Colonic mucosa (tissue), 4 donors: ENCODE results near the gene SLC35C1. TPM values are rescaled to one million over a fixed set of nuclear protein-coding genes. Genes with fewer than 3 reads are reported as not detected.

Source experiments
- DNase-seq: peaks from one replicate; pipeline ENCODE4 v3.0.0-alpha.2; 2020
- H3K27ac ChIP-seq: fragments of 200-600 bp; one replicate; pipeline ENCODE4 v1.8.0; 2021
- H3K27me3 ChIP-seq: fragments of 200-600 bp; one replicate; pipeline ENCODE4 v1.8.0; 2021
- H3K36me3 ChIP-seq: fragments of 200-600 bp; one replicate; pipeline ENCODE4 v1.8.0; 2021
- H3K4me1 ChIP-seq: fragments of 200-600 bp; one replicate; pipeline ENCODE4 v1.8.0; 2021; ENCODE audit warnings: mild to moderate bottlenecking
- H3K4me3 ChIP-seq: fragments of 200-600 bp; one replicate; pipeline ENCODE4 v1.8.0; 2021
- H3K9ac ChIP-seq, 2 donors: one replicate each; pipeline ENCODE4 v1.7.0; 2013; ENCODE audit warnings: control low read depth in 2 of 2, low read depth in 2 of 2, low read length in 2 of 2
- H3K9me3 ChIP-seq: fragments of 200-600 bp; one replicate; pipeline ENCODE4 v1.8.0; 2021
- intact Hi-C: fragments of 100-400 bp; cut with DNase I; formaldehyde crosslinking; loops from one replicate; pipeline ENCODE4 v1.14.1; 2022
- total RNA-seq, 2 donors: library from RNA; stranded (reverse); fragmentation: NEBNext Ultra II Directional in 1 of 2; extraction: Animal tissue kit (Norgen Biotek cat#: 25700) in 1 of 2; gene quantifications; one replicate each; pipeline ENCODE4 v1.2.1, GENCODE V29; 2021
- TF ChIP-seq, protein P1 (sequence below): fragments of 200-600 bp; IDR thresholded peaks from one replicate; pipeline ENCODE4 v1.8.0; 2022; ENCODE audit warnings: antibody characterized with exemption, mild to moderate bottlenecking
- donor health status: healthy.
- donor health status: DM: no; HTN: no; CAD: no.
- donor health status: DM: no; HTN: no; CAD: no.

The SLC35C1 gene
- total RNA-seq, 2 donors from 2014 or later: 37.5 to 45.2 TPM

DNA sequence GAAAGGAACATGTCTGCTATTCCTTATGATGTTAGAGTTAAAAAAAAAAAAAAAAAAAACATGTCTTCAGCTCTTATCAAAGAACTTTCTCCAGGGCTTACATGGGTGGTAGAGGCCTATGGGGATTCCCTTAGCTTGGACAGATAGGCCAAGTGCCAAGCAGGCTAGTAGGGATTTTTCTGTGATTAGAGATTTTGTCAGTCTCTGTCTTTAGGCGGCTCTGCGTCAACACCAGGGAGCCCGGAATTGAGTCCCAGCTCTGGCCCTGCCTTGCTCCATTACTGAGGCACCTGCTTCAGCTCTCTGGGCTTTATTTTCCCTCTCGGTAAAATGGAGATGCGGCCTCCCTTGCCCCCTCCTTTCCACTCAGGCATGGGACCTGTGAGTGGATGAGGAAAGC lies 55.4 kb downstream of the SLC35C1 start:
- TF ChIP-seq, protein P1, sequence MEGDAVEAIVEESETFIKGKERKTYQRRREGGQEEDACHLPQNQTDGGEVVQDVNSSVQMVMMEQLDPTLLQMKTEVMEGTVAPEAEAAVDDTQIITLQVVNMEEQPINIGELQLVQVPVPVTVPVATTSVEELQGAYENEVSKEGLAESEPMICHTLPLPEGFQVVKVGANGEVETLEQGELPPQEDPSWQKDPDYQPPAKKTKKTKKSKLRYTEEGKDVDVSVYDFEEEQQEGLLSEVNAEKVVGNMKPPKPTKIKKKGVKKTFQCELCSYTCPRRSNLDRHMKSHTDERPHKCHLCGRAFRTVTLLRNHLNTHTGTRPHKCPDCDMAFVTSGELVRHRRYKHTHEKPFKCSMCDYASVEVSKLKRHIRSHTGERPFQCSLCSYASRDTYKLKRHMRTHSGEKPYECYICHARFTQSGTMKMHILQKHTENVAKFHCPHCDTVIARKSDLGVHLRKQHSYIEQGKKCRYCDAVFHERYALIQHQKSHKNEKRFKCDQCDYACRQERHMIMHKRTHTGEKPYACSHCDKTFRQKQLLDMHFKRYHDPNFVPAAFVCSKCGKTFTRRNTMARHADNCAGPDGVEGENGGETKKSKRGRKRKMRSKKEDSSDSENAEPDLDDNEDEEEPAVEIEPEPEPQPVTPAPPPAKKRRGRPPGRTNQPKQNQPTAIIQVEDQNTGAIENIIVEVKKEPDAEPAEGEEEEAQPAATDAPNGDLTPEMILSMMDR: no peak
- Histone ChIP-seq H3K9ac (peak overlapping the region in 1 of 2 donors; percentile 30), H3K9me3 (no peaks in the 10 kb centered on the region), H3K4me1 (peaks cover 6% of the 10 kb centered on the region), H3K27me3 (no peaks in the 10 kb centered on the region), H3K4me3 (no peak overlapping the region), H3K27ac (peak overlapping the region; percentile 49), H3K36me3 (peaks cover 11% of the 10 kb centered on the region)
- no peak for DNase-seq
- intact Hi-C loops: no loop called here

DNA sequence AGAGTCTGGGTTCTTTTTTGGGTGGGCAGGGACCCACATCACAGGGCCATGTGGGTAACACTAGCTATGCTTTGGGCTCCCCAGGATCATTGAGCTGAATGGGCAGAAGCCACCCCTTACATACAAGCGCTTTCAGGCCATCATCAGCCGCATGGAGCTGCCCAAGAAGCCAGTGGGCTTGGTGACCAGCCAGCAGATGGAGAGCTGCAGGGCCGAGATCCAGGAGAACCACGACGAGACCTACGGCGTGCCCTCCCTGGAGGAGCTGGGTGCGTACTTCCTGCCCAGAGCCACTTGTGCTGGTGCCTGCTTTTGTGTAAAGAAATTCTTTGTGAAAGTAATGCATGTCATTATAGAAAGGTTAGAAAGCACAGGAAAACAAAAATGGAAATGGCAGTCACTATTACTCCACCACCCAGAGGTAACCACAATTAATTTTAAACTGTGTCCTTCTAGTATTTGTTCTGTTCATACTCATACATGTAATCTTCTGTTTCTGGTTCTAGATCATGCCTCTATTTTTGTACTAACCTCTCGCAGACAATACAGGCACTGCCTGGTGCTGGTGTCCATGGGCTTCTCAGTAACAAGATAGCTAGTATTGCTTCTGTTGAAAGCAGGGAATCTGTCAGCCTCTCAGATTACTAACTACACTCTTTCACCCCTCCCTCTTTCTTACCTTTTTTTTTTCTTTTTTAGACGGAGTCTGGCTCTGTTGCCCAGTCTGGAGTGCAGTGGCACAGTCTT lies 56.0 kb downstream of the SLC35C1 start:
- H3K4me1 ChIP-seq: peaks cover 6% of the 10 kb centered on the region

More for the DNA sequence above, 56.0 kb downstream of the SLC35C1 start:
- H3K9me3 ChIP-seq: no peaks in the 10 kb centered on the region
- H3K9ac ChIP-seq: no peak overlapping the region
- intact Hi-C loops: no loop called here
- no peak overlapping the region for H3K4me3 ChIP-seq
- H3K36me3 ChIP-seq: peaks cover 12% of the 10 kb centered on the region
- no peak for DNase-seq
- peak overlapping the region; percentile 49 for H3K27ac ChIP-seq
- TF ChIP-seq, protein P1: no peak
- no peaks in the 10 kb centered on the region for H3K27me3 ChIP-seq

Other genes with a start within 250 kb of the SLC35C1 start
- gene CHST1, start 139.5 kb upstream of the SLC35C1 start, total RNA-seq: under 1 TPM; 0.54 to 0.58 TPM
- gene CRY2, start 42.3 kb downstream of the SLC35C1 start, total RNA-seq: 10 to 100 TPM; 18.5 to 30.2 TPM
- gene MAPK8IP1, start 80.5 kb downstream of the SLC35C1 start, total RNA-seq: 1 to 10 TPM; 2.4 to 3.6 TPM
- 1 to 10 TPM in 1 of 2 donors, not detected in 1; 1.1 TPM for gene FREY1, start 102.1 kb downstream of the SLC35C1 start, total RNA-seq
- 10 to 100 TPM; 30.0 to 44.9 TPM for gene PEX16, start 112.7 kb downstream of the SLC35C1 start, total RNA-seq
- 1 to 10 TPM; 4.1 to 7.5 TPM for gene LARGE2, start 117.5 kb downstream of the SLC35C1 start, total RNA-seq